OCI-LY3 (cell line): ENCODE results near the gene PGA5.

ENCODE experiments used
- H2AFZ ChIP-seq: fragments of 200-600, 300-600 bp; shearing (Covaris generic); 2 replicates; pipeline ENCODE4 v1.6.0; 2014; ENCODE audit warnings: antibody characterized with exemption, low read depth, low read length
- H3K27ac ChIP-seq: fragments of 200-600, 300-600 bp; sonication (generic); 2 replicates; pipeline ENCODE4 v1.5.1; 2014; ENCODE audit warnings: mild to moderate bottlenecking, low read length, moderate library complexity, mixed read lengths
- H3K27me3 ChIP-seq: fragments of 200-600, 300-600 bp; sonication (generic); 2 replicates; pipeline ENCODE4 v1.6.1; 2014; ENCODE audit warnings: low read depth, low read length, mixed read lengths
- H3K36me3 ChIP-seq: fragments of 200-600, 300-600 bp; sonication (generic); replicated peaks from 2 replicates; pipeline ENCODE3; 2014; ENCODE audit warnings: low read depth, low read length, mixed read lengths
- H3K4me1 ChIP-seq: fragments of 300-600, 200-600 bp; sonication (generic); 2 replicates; pipeline ENCODE4 v1.6.1; 2014; ENCODE audit warnings: low read length, mixed read lengths
- H3K4me2 ChIP-seq: fragments of 200-600, 300-600 bp; sonication (generic); 2 replicates; pipeline ENCODE4 v1.6.1; 2014; ENCODE audit warnings: low read length, mixed read lengths
- H3K4me3 ChIP-seq: fragments of 300-600, 200-600 bp; sonication (generic); 2 replicates; pipeline ENCODE4 v1.5.1; 2014; ENCODE audit warnings: antibody characterized with exemption, mild to moderate bottlenecking, low read length, moderate library complexity
- H3K79me2 ChIP-seq: fragments of 300-600, 200-600 bp; shearing (Covaris generic); 2 replicates; pipeline ENCODE4 v1.6.1; 2014; ENCODE audit warnings: mild to moderate bottlenecking, low read length, mixed read lengths
- H3K9ac ChIP-seq: fragments of 300-600, 200-600 bp; shearing (Covaris generic); 2 replicates; pipeline ENCODE4 v1.6.0; 2014; ENCODE audit warnings: mild to moderate bottlenecking, low read length, moderate library complexity
- H3K9me3 ChIP-seq: fragments of 200-600, 300-600 bp; shearing (Covaris generic); 2 replicates; pipeline ENCODE4 v1.6.1; 2014; ENCODE audit warnings: low read length, mixed read lengths; ENCODE audit not compliant: insufficient read depth
- H4K20me1 ChIP-seq: fragments of 200-600, 300-600 bp; sonication (generic); 2 replicates; pipeline ENCODE4 v1.6.1; 2016; ENCODE audit warnings: low read length, mixed read lengths; ENCODE audit not compliant: insufficient read depth
- CTCF ChIP-seq: fragments of 200-600, 300-600 bp; sonication (generic); IDR thresholded peaks from 2 replicates; pipeline ENCODE4 v1.5.1; 2014; ENCODE audit warnings: antibody characterized with exemption, low read length, low read depth
- EZH2phosphoT487 ChIP-seq: fragments of 200-600 bp; shearing (Covaris generic); IDR thresholded peaks from 2 replicates; pipeline ENCODE4 v1.6.1; 2018; ENCODE audit warnings: antibody characterized with exemption, mixed run types, low read depth

Gene PGA5

DNA sequence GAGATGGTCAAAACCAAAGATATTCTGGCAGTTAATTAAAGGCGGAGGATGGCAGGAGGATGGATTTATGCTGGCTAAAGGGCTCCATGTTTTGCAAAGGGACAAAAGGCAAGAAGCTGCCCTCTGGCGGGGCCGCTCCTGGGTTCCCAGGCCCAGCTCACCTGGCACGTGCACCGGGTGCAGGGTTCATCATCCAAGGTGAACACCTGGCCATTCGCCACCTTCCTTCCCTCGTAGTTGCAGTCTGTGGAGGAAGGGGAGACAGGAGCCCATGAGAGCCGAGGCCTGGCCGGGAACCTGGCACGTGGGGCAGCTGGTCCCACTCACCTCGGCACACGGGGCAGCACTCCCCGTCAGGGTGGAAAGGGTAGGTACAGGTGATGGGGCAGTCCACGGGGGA lies 23.8 kb downstream of the PGA5 start:
- H2AFZ ChIP-seq = no peak overlapping the region
- no peak overlapping the region for H3K27ac ChIP-seq
- H3K36me3 ChIP-seq = no peaks in the 10 kb centered on the region
- H3K79me2 ChIP-seq = no peaks in the 10 kb centered on the region
- no peaks in the 10 kb centered on the region for H4K20me1 ChIP-seq
- no peak overlapping the region for H3K4me3 ChIP-seq
- H3K9ac ChIP-seq = no peak overlapping the region
- no peaks in the 10 kb centered on the region for H3K27me3 ChIP-seq
- no peak overlapping the region for H3K4me2 ChIP-seq
- H3K4me1 ChIP-seq = no peaks in the 10 kb centered on the region
- H3K9me3 ChIP-seq = no peaks in the 10 kb centered on the region
- TF ChIP-seq EZH2phosphoT487 = no peak
- no peak for TF ChIP-seq CTCF

DNA sequence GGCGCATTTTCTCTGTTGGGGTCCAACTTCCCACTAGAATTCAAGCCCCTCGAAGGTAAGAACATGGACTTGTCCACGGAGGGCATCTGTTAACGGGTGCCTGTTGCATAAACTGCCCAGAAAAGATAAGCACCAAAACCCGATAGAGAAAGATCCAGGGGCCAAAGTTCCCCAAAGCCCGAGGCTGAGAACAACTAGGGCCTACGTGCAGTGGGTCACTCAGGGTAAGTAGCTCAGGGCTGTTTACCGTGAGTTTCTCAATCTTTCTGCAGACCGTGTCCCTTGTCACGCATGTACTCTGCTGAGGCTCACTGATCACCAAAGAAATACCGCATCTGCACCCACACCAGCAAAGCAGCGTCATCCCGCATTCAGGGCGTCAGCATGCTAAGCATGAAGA lies 24.4 kb downstream of the PGA5 start:
- no peak overlapping the region for H3K4me2 ChIP-seq
- no peak overlapping the region for H3K4me3 ChIP-seq
- no peak overlapping the region for H3K27ac ChIP-seq
- H4K20me1 ChIP-seq = no peaks in the 10 kb centered on the region
- H3K27me3 ChIP-seq = no peaks in the 10 kb centered on the region
- H3K79me2 ChIP-seq = no peaks in the 10 kb centered on the region
- H3K9me3 ChIP-seq = no peaks in the 10 kb centered on the region
- no peaks in the 10 kb centered on the region for H3K4me1 ChIP-seq
- no peak overlapping the region for H2AFZ ChIP-seq
- TF ChIP-seq CTCF (no peak), EZH2phosphoT487 (no peak)
- H3K36me3 ChIP-seq = no peaks in the 10 kb centered on the region
- no peak overlapping the region for H3K9ac ChIP-seq

- Histone ChIP-seq H3K9me3 (no peaks in the 10 kb centered on the region), H3K79me2 (no peaks in the 10 kb centered on the region), H3K36me3 (peaks cover 1% of the 10 kb centered on the region), H3K4me2 (no peak overlapping the region), H4K20me1 (no peaks in the 10 kb centered on the region), H2AFZ (no peak overlapping the region), H3K4me1 (no peaks in the 10 kb centered on the region), H3K9ac (no peak overlapping the region), H3K4me3 (no peak overlapping the region), H3K27me3 (no peaks in the 10 kb centered on the region), H3K27ac (no peak overlapping the region)
- no peak for TF ChIP-seq EZH2phosphoT487
- no peak for TF ChIP-seq CTCF
These were observed 25.6 kb downstream of the PGA5 start for GRCh38 chr11:61266602-61267001.

DNA sequence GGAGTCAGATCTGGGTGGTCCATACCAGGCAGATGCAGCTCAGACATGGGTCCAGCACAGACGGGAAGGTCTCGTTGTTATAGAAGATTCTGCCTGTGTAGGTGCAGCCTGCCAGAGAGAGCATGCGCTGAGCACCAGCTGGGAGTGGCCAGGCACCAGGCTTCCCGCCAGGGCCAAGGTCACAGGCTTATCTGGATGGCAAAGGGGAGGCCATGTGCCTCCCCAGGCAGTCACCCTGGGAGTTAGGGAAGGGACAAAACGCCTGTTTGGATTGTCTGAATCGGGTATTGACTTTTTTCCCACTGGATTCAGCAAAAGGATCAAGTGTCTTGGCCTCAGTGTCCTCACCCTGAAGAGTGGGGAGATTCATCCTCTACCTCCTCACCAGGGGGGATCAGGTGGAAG lies 26.5 kb downstream of the PGA5 start:
- Histone ChIP-seq H3K27ac (no peak overlapping the region), H3K4me2 (no peak overlapping the region), H2AFZ (no peak overlapping the region), H3K4me3 (no peak overlapping the region), H3K4me1 (no peaks in the 10 kb centered on the region), H3K79me2 (no peaks in the 10 kb centered on the region), H4K20me1 (no peaks in the 10 kb centered on the region), H3K9me3 (no peaks in the 10 kb centered on the region), H3K9ac (no peak overlapping the region), H3K27me3 (no peaks in the 10 kb centered on the region), H3K36me3 (peaks cover 5% of the 10 kb centered on the region)
- TF ChIP-seq CTCF (no peak), EZH2phosphoT487 (no peak)
